ENCODE results near the gene TIAL1.

The TIAL1 gene

DNA sequence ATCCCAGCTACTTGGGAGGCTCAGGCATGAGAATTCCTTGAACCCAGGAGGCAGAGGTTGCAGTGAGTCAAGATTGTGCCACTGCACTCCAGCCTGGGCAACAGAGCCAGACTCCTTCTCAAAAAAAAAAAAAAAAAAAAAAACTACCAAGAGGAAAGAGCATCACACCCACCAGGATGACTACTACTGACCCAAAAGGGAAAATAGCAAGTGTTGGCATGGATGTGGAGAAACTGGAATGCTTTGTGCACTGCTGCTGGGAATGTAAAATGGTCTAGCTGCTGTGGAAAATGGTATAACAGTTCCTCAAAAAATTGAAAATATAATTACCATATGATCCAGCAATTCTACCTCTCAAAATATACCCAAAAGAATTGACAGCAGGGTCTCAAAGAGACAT, 7.7 kb upstream of the TIAL1 start:
- TF ChIP-seq, protein P1, sequence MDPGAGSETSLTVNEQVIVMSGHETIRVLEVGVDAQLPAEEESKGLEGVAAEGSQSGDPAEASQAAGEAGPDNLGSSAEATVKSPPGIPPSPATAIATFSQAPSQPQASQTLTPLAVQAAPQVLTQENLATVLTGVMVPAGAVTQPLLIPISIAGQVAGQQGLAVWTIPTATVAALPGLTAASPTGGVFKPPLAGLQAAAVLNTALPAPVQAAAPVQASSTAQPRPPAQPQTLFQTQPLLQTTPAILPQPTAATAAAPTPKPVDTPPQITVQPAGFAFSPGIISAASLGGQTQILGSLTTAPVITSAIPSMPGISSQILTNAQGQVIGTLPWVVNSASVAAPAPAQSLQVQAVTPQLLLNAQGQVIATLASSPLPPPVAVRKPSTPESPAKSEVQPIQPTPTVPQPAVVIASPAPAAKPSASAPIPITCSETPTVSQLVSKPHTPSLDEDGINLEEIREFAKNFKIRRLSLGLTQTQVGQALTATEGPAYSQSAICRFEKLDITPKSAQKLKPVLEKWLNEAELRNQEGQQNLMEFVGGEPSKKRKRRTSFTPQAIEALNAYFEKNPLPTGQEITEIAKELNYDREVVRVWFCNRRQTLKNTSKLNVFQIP (CRISPR knock-in tag; IDR thresholded peaks at IDR 0.05; ENCODE audit: borderline replicate concordance, low read depth), result no peak
- no peak for TF ChIP-seq ARNTL (CRISPR knock-in tag; IDR thresholded peaks at IDR 0.05; ENCODE audit: borderline replicate concordance, low read depth)
- TF ChIP-seq ZNF8 (CRISPR knock-in tag; IDR thresholded peaks at IDR 0.05), result no peak
- TF ChIP-seq BACH2 (CRISPR knock-in tag; IDR thresholded peaks at IDR 0.05; ENCODE audit: borderline replicate concordance), result no peak
- ATAC-seq, result no peak

- no peak for TF ChIP-seq TCF4 (CRISPR knock-in tag; IDR thresholded peaks at IDR 0.05; ENCODE audit: borderline replicate concordance)
- no peak for TF ChIP-seq ZFP3 (CRISPR knock-in tag; IDR thresholded peaks at IDR 0.05)
- TF ChIP-seq TOX (CRISPR knock-in tag; IDR thresholded peaks at IDR 0.05; ENCODE audit: borderline replicate concordance), result no peak
- no peak for TF ChIP-seq SNAI2 (CRISPR knock-in tag; IDR thresholded peaks at IDR 0.05)
- TF ChIP-seq, protein P2, sequence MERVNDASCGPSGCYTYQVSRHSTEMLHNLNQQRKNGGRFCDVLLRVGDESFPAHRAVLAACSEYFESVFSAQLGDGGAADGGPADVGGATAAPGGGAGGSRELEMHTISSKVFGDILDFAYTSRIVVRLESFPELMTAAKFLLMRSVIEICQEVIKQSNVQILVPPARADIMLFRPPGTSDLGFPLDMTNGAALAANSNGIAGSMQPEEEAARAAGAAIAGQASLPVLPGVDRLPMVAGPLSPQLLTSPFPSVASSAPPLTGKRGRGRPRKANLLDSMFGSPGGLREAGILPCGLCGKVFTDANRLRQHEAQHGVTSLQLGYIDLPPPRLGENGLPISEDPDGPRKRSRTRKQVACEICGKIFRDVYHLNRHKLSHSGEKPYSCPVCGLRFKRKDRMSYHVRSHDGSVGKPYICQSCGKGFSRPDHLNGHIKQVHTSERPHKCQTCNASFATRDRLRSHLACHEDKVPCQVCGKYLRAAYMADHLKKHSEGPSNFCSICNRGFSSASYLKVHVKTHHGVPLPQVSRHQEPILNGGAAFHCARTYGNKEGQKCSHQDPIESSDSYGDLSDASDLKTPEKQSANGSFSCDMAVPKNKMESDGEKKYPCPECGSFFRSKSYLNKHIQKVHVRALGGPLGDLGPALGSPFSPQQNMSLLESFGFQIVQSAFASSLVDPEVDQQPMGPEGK (CRISPR knock-in tag; IDR thresholded peaks at IDR 0.05; ENCODE audit: borderline replicate concordance), result no peak
- TF ChIP-seq ZNF70 (CRISPR knock-in tag; IDR thresholded peaks at IDR 0.05), result no peak
- TF ChIP-seq TSHZ2 (CRISPR knock-in tag; IDR thresholded peaks at IDR 0.05), result no peak
- TF ChIP-seq OSR1 (CRISPR knock-in tag; IDR thresholded peaks at IDR 0.05), result no peak
- no peak for TF ChIP-seq BACH2 (CRISPR knock-in tag; IDR thresholded peaks at IDR 0.05; ENCODE audit: borderline replicate concordance)
- no peak for TF ChIP-seq ISL1 (CRISPR knock-in tag; IDR thresholded peaks at IDR 0.05)
- TF ChIP-seq, protein P1 (CRISPR knock-in tag; IDR thresholded peaks at IDR 0.05; ENCODE audit: borderline replicate concordance, low read depth), result no peak
- no peak for TF ChIP-seq CSDC2 (CRISPR knock-in tag; IDR thresholded peaks at IDR 0.05)
- TF ChIP-seq RARB (CRISPR knock-in tag; IDR thresholded peaks at IDR 0.05), result no peak
- TF ChIP-seq, protein P3, sequence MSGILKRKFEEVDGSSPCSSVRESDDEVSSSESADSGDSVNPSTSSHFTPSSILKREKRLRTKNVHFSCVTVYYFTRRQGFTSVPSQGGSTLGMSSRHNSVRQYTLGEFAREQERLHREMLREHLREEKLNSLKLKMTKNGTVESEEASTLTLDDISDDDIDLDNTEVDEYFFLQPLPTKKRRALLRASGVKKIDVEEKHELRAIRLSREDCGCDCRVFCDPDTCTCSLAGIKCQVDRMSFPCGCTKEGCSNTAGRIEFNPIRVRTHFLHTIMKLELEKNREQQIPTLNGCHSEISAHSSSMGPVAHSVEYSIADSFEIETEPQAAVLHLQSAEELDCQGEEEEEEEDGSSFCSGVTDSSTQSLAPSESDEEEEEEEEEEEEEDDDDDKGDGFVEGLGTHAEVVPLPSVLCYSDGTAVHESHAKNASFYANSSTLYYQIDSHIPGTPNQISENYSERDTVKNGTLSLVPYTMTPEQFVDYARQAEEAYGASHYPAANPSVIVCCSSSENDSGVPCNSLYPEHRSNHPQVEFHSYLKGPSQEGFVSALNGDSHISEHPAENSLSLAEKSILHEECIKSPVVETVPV (CRISPR knock-in tag; IDR thresholded peaks at IDR 0.05), result no peak
These were observed 5.7 kb upstream of the TIAL1 start for GRCh38 chr10:119602241-119603095.

GRCh38 chr10:119598397-119598796, 1.6 kb upstream of the TIAL1 start:
- no peak for ATAC-seq
- TF ChIP-seq SNAI2 (CRISPR knock-in tag; IDR thresholded peaks at IDR 0.05) (no peak), TOX (CRISPR knock-in tag; IDR thresholded peaks at IDR 0.05; ENCODE audit: borderline replicate concordance) (no peak)

More at GRCh38 chr10:119602241-119603095, 5.7 kb upstream of the TIAL1 start:
- ATAC-seq, result peak; percentile 94

All from SK-N-SH treated with all-trans-retinoic acid at 6 μM for 48 hours (cell line).